Omental fat pad (tissue), 4 donors: ENCODE data around the gene NT5C2. TPM values are rescaled to one million over a fixed set of nuclear protein-coding genes. Genes with fewer than 3 reads are reported as not detected.

ENCODE experiments used
- ATAC-seq: fragments of 150-250 bp; one replicate; pipeline ENCODE4 v1.9.1; 2016; ENCODE audit warnings: mild to moderate bottlenecking, moderate library complexity; ENCODE audit not compliant: low FRiP score
- DNase-seq: peaks from one replicate; pipeline ENCODE4 v3.0.0-alpha.2; 2019; ENCODE audit warnings: low spot score
- total RNA-seq, 4 donors: library from RNA; depleted of rRNA; stranded (reverse); fragments of >200 nt; gene quantifications; one replicate each; pipeline ENCODE4 v1.1.0, GENCODE V29; 2016
- TF ChIP-seq, protein P1 (sequence below), 3 donors: fragments of 450-650 bp; IDR thresholded peaks; one replicate each; pipeline ENCODE4 v1.5.1; 2016 to 2017; ENCODE audit warnings: antibody characterized with exemption in 3 of 3, mild to moderate bottlenecking in 3 of 3, moderate library complexity in 2 of 3

Gene NT5C2
- total RNA-seq, 4 donors from 2014 or later: 46.9 to 94.6 (median 62.8) TPM

- no peak for DNase-seq
- no peak for ATAC-seq
- TF ChIP-seq, protein P1, sequence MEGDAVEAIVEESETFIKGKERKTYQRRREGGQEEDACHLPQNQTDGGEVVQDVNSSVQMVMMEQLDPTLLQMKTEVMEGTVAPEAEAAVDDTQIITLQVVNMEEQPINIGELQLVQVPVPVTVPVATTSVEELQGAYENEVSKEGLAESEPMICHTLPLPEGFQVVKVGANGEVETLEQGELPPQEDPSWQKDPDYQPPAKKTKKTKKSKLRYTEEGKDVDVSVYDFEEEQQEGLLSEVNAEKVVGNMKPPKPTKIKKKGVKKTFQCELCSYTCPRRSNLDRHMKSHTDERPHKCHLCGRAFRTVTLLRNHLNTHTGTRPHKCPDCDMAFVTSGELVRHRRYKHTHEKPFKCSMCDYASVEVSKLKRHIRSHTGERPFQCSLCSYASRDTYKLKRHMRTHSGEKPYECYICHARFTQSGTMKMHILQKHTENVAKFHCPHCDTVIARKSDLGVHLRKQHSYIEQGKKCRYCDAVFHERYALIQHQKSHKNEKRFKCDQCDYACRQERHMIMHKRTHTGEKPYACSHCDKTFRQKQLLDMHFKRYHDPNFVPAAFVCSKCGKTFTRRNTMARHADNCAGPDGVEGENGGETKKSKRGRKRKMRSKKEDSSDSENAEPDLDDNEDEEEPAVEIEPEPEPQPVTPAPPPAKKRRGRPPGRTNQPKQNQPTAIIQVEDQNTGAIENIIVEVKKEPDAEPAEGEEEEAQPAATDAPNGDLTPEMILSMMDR (IDR thresholded peaks at IDR 0.05): no peak
Measured at GRCh38 chr10:103083266-103083976, 109.7 kb downstream of the NT5C2 start.

GRCh38 chr10:103082683-103083082 is 110.4 kb downstream of the NT5C2 start:
- ATAC-seq (no peak), DNase-seq (no peak)
- TF ChIP-seq, protein P1 (IDR thresholded peaks at IDR 0.05): no peak

GRCh38 chr10:103080891-103081581 is 112.0 kb downstream of the NT5C2 start:
- TF ChIP-seq, protein P1 (IDR thresholded peaks at IDR 0.05): no peak
- ATAC-seq (no peak), DNase-seq (no peak)

DNA sequence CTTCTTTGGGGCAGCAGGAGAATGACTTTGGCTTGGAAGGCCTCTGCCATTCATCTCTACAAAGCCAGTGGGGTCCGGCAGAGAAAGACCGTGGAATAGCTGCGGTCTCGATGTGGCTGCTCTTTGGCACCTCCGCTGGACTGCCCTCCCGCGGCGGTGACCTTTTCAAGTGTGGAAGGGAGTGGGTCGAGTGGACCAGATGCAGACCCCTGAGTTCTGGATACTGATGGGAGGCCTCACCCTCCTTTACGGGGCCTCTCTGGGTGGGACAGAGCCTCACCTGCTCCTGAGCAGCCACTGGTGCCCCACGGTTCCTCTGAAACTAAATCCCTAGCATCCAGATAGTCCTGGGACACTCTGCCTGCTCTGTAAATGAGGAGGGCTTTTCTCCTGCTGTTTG is 113.1 kb downstream of the NT5C2 start:
- TF ChIP-seq, protein P1 (IDR thresholded peaks at IDR 0.05): no peak
- ATAC-seq (no peak), DNase-seq (no peak)

- TF ChIP-seq, protein P1 (IDR thresholded peaks at IDR 0.05): no peak
- no peak for ATAC-seq
- no peak for DNase-seq
Measured at GRCh38 chr10:103079100-103079499, 114.0 kb downstream of the NT5C2 start.

GRCh38 chr10:103078676-103079075 is 114.4 kb downstream of the NT5C2 start:
- DNase-seq (no peak), ATAC-seq (no peak)
- TF ChIP-seq, protein P1 (IDR thresholded peaks at IDR 0.05): no peak

- ATAC-seq: no peak
- DNase-seq: no peak
- TF ChIP-seq, protein P1 (IDR thresholded peaks at IDR 0.05): no peak
Measured at GRCh38 chr10:103078309-103078615, 114.8 kb downstream of the NT5C2 start.
